B cell (primary cell): ENCODE results near the gene KRTAP1-4.

Experiments
- EZH2 ChIP-seq: IDR thresholded peaks from 2 replicates; pipeline ENCODE4 v1.6.1; 2012; ENCODE audit warnings: borderline replicate concordance, low read depth, mild to moderate bottlenecking, moderate library complexity, low read length; ENCODE audit not compliant: insufficient read depth, poor library complexity, severe bottlenecking
- TF ChIP-seq, protein P1 (sequence below): fragments of 200-600 bp; IDR thresholded peaks from one replicate; pipeline ENCODE4 v1.8.0; 2022; ENCODE audit warnings: antibody characterized with exemption, mild to moderate bottlenecking

DNA sequence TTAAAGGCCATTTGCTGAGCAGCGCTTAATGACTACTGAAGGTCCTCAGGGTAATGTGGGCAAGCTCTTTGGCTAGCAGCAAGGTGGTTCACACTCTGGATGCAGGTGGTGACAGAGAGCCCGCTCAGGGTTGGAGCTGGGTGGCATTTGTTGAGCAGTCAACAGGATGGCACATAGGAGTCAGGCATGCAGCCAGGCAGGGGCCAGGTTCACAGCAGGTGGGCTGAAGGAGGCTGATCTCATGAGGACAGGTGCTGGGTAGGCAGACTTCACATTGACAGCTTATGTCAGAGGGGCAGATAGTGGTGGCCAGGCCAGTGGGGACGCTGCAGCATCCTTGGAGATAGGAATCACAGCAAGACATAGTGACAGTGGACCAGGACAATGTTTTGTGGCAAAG, 25.6 kb downstream of the KRTAP1-4 start:
- TF ChIP-seq, protein P1, sequence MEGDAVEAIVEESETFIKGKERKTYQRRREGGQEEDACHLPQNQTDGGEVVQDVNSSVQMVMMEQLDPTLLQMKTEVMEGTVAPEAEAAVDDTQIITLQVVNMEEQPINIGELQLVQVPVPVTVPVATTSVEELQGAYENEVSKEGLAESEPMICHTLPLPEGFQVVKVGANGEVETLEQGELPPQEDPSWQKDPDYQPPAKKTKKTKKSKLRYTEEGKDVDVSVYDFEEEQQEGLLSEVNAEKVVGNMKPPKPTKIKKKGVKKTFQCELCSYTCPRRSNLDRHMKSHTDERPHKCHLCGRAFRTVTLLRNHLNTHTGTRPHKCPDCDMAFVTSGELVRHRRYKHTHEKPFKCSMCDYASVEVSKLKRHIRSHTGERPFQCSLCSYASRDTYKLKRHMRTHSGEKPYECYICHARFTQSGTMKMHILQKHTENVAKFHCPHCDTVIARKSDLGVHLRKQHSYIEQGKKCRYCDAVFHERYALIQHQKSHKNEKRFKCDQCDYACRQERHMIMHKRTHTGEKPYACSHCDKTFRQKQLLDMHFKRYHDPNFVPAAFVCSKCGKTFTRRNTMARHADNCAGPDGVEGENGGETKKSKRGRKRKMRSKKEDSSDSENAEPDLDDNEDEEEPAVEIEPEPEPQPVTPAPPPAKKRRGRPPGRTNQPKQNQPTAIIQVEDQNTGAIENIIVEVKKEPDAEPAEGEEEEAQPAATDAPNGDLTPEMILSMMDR = no peak
- TF ChIP-seq EZH2 = no peak
